IMR-90 (cell line): ENCODE results near the gene PNPLA2. TPM values are rescaled to one million over a fixed set of nuclear protein-coding genes. Genes with fewer than 3 reads are reported as not detected.

Source experiments
- ATAC-seq: fragments of 200-7000 bp; cut with Tn5 transposase; 2 replicates; pipeline ENCODE4 v1.9.1; 2020; ENCODE audit warnings: low read depth, mild to moderate bottlenecking, moderate library complexity
- BruUV-seq: library from RNA; stranded (reverse); fragments of 400-500 nt; replicated peaks from 2 replicates; lab custom pipeline; 2021; lab: Mats Ljungman, UMichigan
- CTCF ChIA-PET: fragments of 300-600 bp; formaldehyde crosslinking; extraction: SDS; loops from one replicate; lab custom pipeline; 2021; ENCODE audit warnings: antibody characterized with exemption; lab: Yijun Ruan, JAX
- POLR2A ChIA-PET: fragments of 300-600 bp; sonication (Branson Sonifier 250); formaldehyde crosslinking; loops from one replicate; lab custom pipeline; 2022; ENCODE audit warnings: antibody characterized with exemption; ENCODE audit not compliant: unreplicated experiment; lab: Charles Lee
- DNase-seq: peaks from one replicate; pipeline ENCODE4 v3.0.0; 2013
- H2AFZ ChIP-seq: replicated peaks from 2 replicates; pipeline ENCODE3; 2013; ENCODE audit warnings: low read length, mild to moderate bottlenecking; ENCODE audit not compliant: poor library complexity
- H2AK5ac ChIP-seq: 2 replicates; pipeline ENCODE4 v1.6.1; 2013; ENCODE audit warnings: low read depth, low read length, inconsistent platforms
- H2AK9ac ChIP-seq: replicated peaks from 2 replicates; pipeline ENCODE3; 2013; ENCODE audit warnings: mild to moderate bottlenecking, low read depth, low read length, moderate library complexity; ENCODE audit not compliant: poor library complexity
- H2BK120ac ChIP-seq: 2 replicates; pipeline ENCODE4 v1.6.1; 2013; ENCODE audit warnings: low read depth, low read length, inconsistent platforms
- H2BK15ac ChIP-seq: 3 replicates; pipeline ENCODE4 v1.6.1; 2013; ENCODE audit warnings: low read depth, low read length, inconsistent platforms
- H2BK20ac ChIP-seq: 2 replicates; pipeline ENCODE4 v1.6.1; 2013; ENCODE audit warnings: low read depth, mild to moderate bottlenecking, inconsistent platforms, low read length, moderate library complexity
- H2BK5ac ChIP-seq: 2 replicates; pipeline ENCODE4 v1.6.1; 2013; ENCODE audit warnings: mild to moderate bottlenecking, low read depth, low read length, inconsistent platforms; ENCODE audit not compliant: poor library complexity, severe bottlenecking
- H3K14ac ChIP-seq: replicated peaks from 2 replicates; pipeline ENCODE4 v1.6.1; 2013; ENCODE audit warnings: low read depth, low read length, inconsistent platforms
- H3K18ac ChIP-seq: 2 replicates; pipeline ENCODE4 v1.6.1; 2013; ENCODE audit warnings: low read depth, low read length, control low read depth
- H3K23ac ChIP-seq: 2 replicates; pipeline ENCODE4 v1.6.1; 2013; ENCODE audit warnings: low read depth, low read length, inconsistent platforms
- H3K27ac ChIP-seq: 2 replicates; pipeline ENCODE4 v1.5.1; 2013; ENCODE audit warnings: mild to moderate bottlenecking, control low read depth, low read length; ENCODE audit not compliant: insufficient read depth
- H3K27me3 ChIP-seq: 2 replicates; pipeline ENCODE4 v1.6.1; 2013; ENCODE audit warnings: low read length; ENCODE audit not compliant: control insufficient read depth, insufficient read depth
- H3K36me3 ChIP-seq: 2 replicates; pipeline ENCODE4 v1.6.1; 2013; ENCODE audit warnings: low read length, mixed read lengths; ENCODE audit not compliant: control insufficient read depth, insufficient read depth
- H3K4ac ChIP-seq: 2 replicates; pipeline ENCODE4 v1.6.1; 2013; ENCODE audit warnings: low read depth, low read length, inconsistent platforms
- H3K4me1 ChIP-seq: 2 replicates; pipeline ENCODE4 v1.6.1; 2013; ENCODE audit warnings: low read length, mixed read lengths; ENCODE audit not compliant: control insufficient read depth, insufficient read depth
- H3K4me2 ChIP-seq: 2 replicates; pipeline ENCODE4 v1.6.1; 2013; ENCODE audit warnings: low read depth, mild to moderate bottlenecking, control low read depth, low read length, moderate library complexity
- H3K4me3 ChIP-seq: 2 replicates; pipeline ENCODE4 v1.5.1; 2013; ENCODE audit warnings: low read depth, mild to moderate bottlenecking, control low read depth, low read length, moderate library complexity; ENCODE audit not compliant: insufficient read depth
- H3K56ac ChIP-seq: 2 replicates; pipeline ENCODE4 v1.6.1; 2013; ENCODE audit warnings: low read length, inconsistent platforms; ENCODE audit not compliant: insufficient read depth; ENCODE audit errors: extremely low read depth
- H3K79me1 ChIP-seq, 2 experiments: 2 replicates each; pipeline ENCODE4 v1.6.1; 2013; ENCODE audit warnings: low read length in 2 of 2, inconsistent platforms in 1 of 2, low read depth in 1 of 2
- H3K9ac ChIP-seq: 2 replicates; pipeline ENCODE4 v1.6.1; 2013; ENCODE audit warnings: low read depth, low read length, control low read depth
- H3K9me1 ChIP-seq: 2 replicates; pipeline ENCODE4 v1.6.1; 2013; ENCODE audit warnings: low read length, inconsistent platforms; ENCODE audit not compliant: insufficient read depth
- H3K9me3 ChIP-seq: 2 replicates; pipeline ENCODE4 v1.6.1; 2013; ENCODE audit warnings: low read length; ENCODE audit not compliant: control insufficient read depth, insufficient read depth
- H4K20me1 ChIP-seq: 2 replicates; pipeline ENCODE4 v1.6.1; 2013; ENCODE audit warnings: low read length, inconsistent platforms; ENCODE audit not compliant: insufficient read depth
- H4K5ac ChIP-seq: 2 replicates; pipeline ENCODE4 v1.6.1; 2013; ENCODE audit warnings: mild to moderate bottlenecking, low read depth, low read length, control low read depth
- H4K8ac ChIP-seq, 2 experiments: 2 replicates each; pipeline ENCODE4 v1.6.1; 2013; ENCODE audit warnings: low read depth in 2 of 2, low read length in 2 of 2, control low read depth in 1 of 2, inconsistent platforms in 1 of 2
- H4K91ac ChIP-seq: 2 replicates; pipeline ENCODE4 v1.6.1; 2013; ENCODE audit warnings: low read depth, low read length, inconsistent platforms; ENCODE audit not compliant: insufficient read depth
- CEBPB ChIP-seq: IDR thresholded peaks from 2 replicates; pipeline ENCODE4 v1.6.1; 2012; ENCODE audit warnings: low read depth, low read length, improper control_type of control experiment
- CHD1 ChIP-seq: IDR thresholded peaks from 2 replicates; pipeline ENCODE4 v1.6.1; 2012; ENCODE audit warnings: low read depth, low read length, improper control_type of control experiment
- FOS ChIP-seq: fragments of 150-350 bp; IDR thresholded peaks from 2 replicates; pipeline ENCODE4 v1.6.1; 2016; ENCODE audit warnings: low read depth, low read length
- NFE2L2 ChIP-seq: fragments of 150-350 bp; IDR thresholded peaks from 2 replicates; pipeline ENCODE4 v1.6.1; 2016; ENCODE audit warnings: low read depth, mild to moderate bottlenecking, low read length
- RAD21 ChIP-seq: IDR thresholded peaks from 2 replicates; pipeline ENCODE4 v1.6.1; 2012; ENCODE audit warnings: low read length, improper control_type of control experiment
- RFX5 ChIP-seq: IDR thresholded peaks from 2 replicates; pipeline ENCODE4 v1.8.0; 2012; ENCODE audit warnings: low read depth, mild to moderate bottlenecking, low read length, moderate library complexity
- SMC3 ChIP-seq: fragments of 150-350 bp; IDR thresholded peaks from 2 replicates; pipeline ENCODE4 v1.6.1; 2016; ENCODE audit warnings: low read depth, mild to moderate bottlenecking, antibody characterized with exemption, low read length, moderate library complexity
- WGBS, 2 experiments: methylation state at CpG; one replicate each; pipeline versions ENCODE4 v1.1.5 to v1.1.7; 2013; ENCODE audit warnings: missing lambda C conversion rate in 2 of 2; ENCODE audit not compliant: insufficient read length in 1 of 2; ENCODE audit errors: extremely low coverage in 2 of 2; 5-methylcytosine and 5-hydroxymethylcytosine counted together
- dilution Hi-C: fragments of 300-500 bp; cut with HindIII; formaldehyde crosslinking; loops from one replicate; pipeline ENCODE4 v1.14.3; 2018; ENCODE audit warnings: low sequenced_read_pairs; ENCODE audit not compliant: unreplicated experiment
- in situ Hi-C: fragments of 300-500 bp; cut with MboI; formaldehyde crosslinking; loops from 3 replicates; pipeline ENCODE4 v1.14.3; 2019; ENCODE audit warnings: low sequenced_read_pairs, inconsistent platforms, mixed read lengths
- intact Hi-C: fragments of 100-400 bp; cut with micrococcal nuclease; formaldehyde crosslinking; loops from 2 replicates; pipeline ENCODE4 v1.10.0; 2022
- polyA plus RNA-seq, 3 experiments: library from polyadenylated mRNA; depleted of rRNA; stranded (reverse); fragments of >200 nt; gene quantifications; 2 replicates each; pipeline ENCODE4 v1.2.3, GENCODE V29; 2012; ENCODE audit warnings: low replicate concordance in 1 of 3
- total RNA-seq: library from RNA; depleted of rRNA; stranded (reverse); fragments of >200 nt; gene quantifications from 2 replicates; pipeline ENCODE4 v1.2.3, GENCODE V29; 2012
- TF ChIP-seq, protein P1 (sequence below): conservative IDR thresholded peaks from 2 replicates; pipeline ENCODE4 v1.5.1; 2012; ENCODE audit warnings: mild to moderate bottlenecking, low read depth, low read length, improper control_type of control experiment
- TF ChIP-seq, protein P2 (sequence below): fragments of 150-350 bp; IDR thresholded peaks from 2 replicates; pipeline ENCODE4 v1.6.1; 2016; ENCODE audit warnings: low read depth, mild to moderate bottlenecking, low read length, moderate library complexity, borderline replicate concordance
- TF ChIP-seq, protein P3 (sequence below): fragments of 150-350 bp; IDR thresholded peaks from 2 replicates; pipeline ENCODE4 v1.6.1; 2017; ENCODE audit warnings: mild to moderate bottlenecking, antibody characterized with exemption, low read length, low read depth

The PNPLA2 gene
- total and polyA plus RNA-seq, 2 of the 4 experiments (the other 2 are of a cell fraction): 7.0 to 94.3 TPM

GRCh38 chr11:828506-829175, 9.9 kb downstream of the PNPLA2 start:
- Histone ChIP-seq H3K27ac (no peak overlapping the region), H2AK9ac (peak overlapping the region; percentile 31), H3K27me3 (peaks cover 6% of the 10 kb centered on the region; the same call in 1 of the 2 replicates), H4K5ac (no peak overlapping the region; the same call in 1 of the 2 replicates), H2AFZ (peak overlapping the region; percentile 90), H3K4me1 (peaks cover 25% of the 10 kb centered on the region), H3K56ac (no peak overlapping the region), H4K8ac (peak overlapping the region; percentile 87 to 95; a peak in 2 of 4 replicates), H3K4ac (peak overlapping the region; percentile 43), H2BK5ac (peak overlapping the region; percentile 56), H4K20me1 (peaks cover 26% of the 10 kb centered on the region), H3K18ac (no peak overlapping the region), H3K9ac (no peak overlapping the region), H3K4me2 (no peak overlapping the region), H3K23ac (0 out of 2 replicates have a peak overlapping the region, but pooled peaks have one; percentile 34), H2AK5ac (peak overlapping the region; percentile 24; the same call in 1 of the 2 replicates), H3K9me3 (no peaks in the 10 kb centered on the region), H3K36me3 (peaks cover 18% of the 10 kb centered on the region; the same call in 1 of the 2 replicates), H3K14ac (0 out of 2 replicates have a peak overlapping the region, but pooled peaks have one; percentile 39), H3K79me1 (peaks cover 3 to 13% of the 10 kb centered on the region in 2 experiments), H3K9me1 (peaks cover 6% of the 10 kb centered on the region; the same call in 1 of the 2 replicates), H2BK120ac (peak overlapping the region; percentile 18; the same call in 1 of the 2 replicates), H3K4me3 (no peak overlapping the region), H2BK15ac (no peak overlapping the region), H2BK20ac (no peak overlapping the region), H4K91ac (peak overlapping the region; percentile 71)
- 62% methylated on average over 6 of the region's 21 CpGs; no CpG with 5 or more reads in 1 of the 2 experiments for WGBS, 2 experiments
- no peak for TF ChIP-seq RAD21
- TF ChIP-seq CHD1: no peak
- no peak for TF ChIP-seq FOS
- TF ChIP-seq, protein P1, sequence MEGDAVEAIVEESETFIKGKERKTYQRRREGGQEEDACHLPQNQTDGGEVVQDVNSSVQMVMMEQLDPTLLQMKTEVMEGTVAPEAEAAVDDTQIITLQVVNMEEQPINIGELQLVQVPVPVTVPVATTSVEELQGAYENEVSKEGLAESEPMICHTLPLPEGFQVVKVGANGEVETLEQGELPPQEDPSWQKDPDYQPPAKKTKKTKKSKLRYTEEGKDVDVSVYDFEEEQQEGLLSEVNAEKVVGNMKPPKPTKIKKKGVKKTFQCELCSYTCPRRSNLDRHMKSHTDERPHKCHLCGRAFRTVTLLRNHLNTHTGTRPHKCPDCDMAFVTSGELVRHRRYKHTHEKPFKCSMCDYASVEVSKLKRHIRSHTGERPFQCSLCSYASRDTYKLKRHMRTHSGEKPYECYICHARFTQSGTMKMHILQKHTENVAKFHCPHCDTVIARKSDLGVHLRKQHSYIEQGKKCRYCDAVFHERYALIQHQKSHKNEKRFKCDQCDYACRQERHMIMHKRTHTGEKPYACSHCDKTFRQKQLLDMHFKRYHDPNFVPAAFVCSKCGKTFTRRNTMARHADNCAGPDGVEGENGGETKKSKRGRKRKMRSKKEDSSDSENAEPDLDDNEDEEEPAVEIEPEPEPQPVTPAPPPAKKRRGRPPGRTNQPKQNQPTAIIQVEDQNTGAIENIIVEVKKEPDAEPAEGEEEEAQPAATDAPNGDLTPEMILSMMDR: no peak
- TF ChIP-seq RFX5: no peak
- no peak for TF ChIP-seq NFE2L2
- TF ChIP-seq, protein P2, sequence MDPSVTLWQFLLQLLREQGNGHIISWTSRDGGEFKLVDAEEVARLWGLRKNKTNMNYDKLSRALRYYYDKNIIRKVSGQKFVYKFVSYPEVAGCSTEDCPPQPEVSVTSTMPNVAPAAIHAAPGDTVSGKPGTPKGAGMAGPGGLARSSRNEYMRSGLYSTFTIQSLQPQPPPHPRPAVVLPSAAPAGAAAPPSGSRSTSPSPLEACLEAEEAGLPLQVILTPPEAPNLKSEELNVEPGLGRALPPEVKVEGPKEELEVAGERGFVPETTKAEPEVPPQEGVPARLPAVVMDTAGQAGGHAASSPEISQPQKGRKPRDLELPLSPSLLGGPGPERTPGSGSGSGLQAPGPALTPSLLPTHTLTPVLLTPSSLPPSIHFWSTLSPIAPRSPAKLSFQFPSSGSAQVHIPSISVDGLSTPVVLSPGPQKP: no peak
- no peak for TF ChIP-seq SMC3
- TF ChIP-seq CEBPB: no peak
- TF ChIP-seq, protein P3, sequence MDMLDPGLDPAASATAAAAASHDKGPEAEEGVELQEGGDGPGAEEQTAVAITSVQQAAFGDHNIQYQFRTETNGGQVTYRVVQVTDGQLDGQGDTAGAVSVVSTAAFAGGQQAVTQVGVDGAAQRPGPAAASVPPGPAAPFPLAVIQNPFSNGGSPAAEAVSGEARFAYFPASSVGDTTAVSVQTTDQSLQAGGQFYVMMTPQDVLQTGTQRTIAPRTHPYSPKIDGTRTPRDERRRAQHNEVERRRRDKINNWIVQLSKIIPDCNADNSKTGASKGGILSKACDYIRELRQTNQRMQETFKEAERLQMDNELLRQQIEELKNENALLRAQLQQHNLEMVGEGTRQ: no peak
- ChIA-PET POLR2A (no interaction called here), CTCF (no interaction called here)
- no peak for ATAC-seq
- in situ Hi-C loops (no loop called here), intact Hi-C loops (no loop called here), dilution Hi-C loops (no loop called here)
- BruUV-seq: no TSS peak
- no peak for DNase-seq
